ENCODE measurements around the gene DLGAP4.
A peak's percentile ranks its signal among the peaks of the same experiment; 100 is the strongest.

DLGAP4 gene, protein sequence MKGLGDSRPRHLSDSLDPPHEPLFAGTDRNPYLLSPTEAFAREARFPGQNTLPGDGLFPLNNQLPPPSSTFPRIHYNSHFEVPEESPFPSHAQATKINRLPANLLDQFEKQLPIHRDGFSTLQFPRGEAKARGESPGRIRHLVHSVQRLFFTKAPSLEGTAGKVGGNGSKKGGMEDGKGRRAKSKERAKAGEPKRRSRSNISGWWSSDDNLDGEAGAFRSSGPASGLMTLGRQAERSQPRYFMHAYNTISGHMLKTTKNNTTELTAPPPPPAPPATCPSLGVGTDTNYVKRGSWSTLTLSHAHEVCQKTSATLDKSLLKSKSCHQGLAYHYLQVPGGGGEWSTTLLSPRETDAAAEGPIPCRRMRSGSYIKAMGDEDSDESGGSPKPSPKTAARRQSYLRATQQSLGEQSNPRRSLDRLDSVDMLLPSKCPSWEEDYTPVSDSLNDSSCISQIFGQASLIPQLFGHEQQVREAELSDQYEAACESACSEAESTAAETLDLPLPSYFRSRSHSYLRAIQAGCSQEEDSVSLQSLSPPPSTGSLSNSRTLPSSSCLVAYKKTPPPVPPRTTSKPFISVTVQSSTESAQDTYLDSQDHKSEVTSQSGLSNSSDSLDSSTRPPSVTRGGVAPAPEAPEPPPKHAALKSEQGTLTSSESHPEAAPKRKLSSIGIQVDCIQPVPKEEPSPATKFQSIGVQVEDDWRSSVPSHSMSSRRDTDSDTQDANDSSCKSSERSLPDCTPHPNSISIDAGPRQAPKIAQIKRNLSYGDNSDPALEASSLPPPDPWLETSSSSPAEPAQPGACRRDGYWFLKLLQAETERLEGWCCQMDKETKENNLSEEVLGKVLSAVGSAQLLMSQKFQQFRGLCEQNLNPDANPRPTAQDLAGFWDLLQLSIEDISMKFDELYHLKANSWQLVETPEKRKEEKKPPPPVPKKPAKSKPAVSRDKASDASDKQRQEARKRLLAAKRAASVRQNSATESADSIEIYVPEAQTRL

DNA sequence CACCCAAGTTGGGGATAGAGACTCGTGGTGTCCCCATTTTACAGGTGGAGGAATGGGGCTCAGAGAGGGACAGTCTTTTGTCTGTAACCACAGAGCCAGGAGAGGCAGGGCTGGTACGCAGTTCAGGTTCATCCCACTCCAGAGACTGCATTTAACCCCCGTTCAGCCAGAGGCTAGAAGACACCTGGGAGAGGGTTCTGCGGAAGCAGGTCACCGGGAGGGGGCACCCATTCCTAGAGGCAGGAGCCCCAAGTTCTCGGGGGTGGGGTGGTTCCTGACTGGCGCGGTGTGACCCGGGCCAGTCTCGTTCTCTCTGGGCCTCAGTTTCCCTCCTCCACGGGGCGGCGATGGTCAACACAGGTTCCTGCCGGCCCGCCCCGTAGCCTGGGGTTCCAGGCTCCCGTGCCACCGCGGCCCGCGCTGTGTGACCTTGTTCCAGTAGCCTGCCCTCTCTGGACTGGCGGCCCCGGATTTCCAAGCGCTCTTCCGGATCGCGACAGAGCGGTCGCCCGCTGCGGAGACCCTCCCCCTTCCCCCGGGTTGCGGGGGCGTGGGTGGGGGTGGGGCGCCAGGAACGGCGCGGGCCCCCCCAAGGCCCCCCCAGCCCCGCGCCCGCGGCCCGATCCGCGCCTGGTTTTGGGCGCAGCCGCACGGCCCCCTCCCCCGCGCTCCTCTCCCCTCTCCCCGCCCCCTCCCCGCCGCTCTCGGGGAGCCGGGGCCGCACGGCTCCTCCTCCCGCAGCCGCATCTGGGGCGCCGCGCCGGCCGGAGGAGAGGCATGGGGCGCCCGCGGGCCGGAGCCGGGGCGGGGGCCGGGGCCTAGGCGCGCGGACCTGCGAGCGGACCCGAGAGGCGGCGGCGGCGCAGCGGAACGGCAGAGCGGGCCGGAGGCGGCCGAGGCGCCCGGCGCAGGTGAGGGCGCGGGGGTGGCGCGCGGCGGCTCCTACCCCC, at the start of gene DLGAP4:
Gene DLGAP4 (plus strand): TSS at position 738 of the 950 bp plus-strand sequence. CDS start 125,379 bp downstream, outside the sequence.
- no peak for DNase-seq (ENCODE audit: low read depth)

DNA sequence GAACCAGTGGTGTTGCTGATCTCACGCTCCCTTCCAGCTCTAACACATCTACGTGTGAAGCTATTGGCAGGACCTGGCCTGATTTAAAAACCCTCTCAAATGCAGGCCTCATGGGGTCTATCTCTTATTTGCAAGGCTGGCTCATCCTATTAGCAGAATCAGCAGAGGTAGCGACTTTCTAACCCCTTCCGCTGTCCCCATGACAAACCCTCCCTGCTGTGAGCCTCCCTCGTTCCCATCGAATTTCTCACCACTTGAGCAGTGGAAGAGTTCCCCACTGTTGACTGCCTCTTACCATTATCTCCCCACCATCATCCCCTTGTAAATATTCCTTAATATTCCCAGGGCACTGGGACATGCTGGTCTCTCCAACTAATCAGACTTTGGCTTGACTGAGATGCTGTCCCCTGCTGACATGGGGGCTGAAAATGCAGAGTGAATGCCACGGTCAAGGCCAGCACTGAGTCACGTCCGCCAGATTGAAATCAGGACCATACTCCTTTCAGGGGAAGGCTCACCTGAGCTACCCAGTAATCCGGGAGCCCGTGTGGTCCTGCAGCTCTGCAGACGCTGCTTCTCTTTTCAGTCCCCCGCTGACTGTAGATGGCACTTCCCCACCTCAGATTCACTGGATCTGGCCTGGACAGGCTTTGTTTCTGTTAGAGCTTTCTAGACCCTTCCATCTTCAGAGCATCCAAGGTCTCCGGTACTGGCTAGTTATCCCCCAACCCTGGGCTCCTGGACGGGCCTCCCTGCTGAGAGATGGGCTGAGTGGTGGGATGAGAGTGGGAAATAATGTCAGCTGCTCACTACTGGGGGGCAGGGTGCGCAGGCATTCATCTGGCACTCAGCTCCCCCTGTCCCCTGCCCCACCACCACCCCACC, 46.7 kb upstream of the DLGAP4 start:
- no peak for DNase-seq (ENCODE audit: low read depth)

DNA sequence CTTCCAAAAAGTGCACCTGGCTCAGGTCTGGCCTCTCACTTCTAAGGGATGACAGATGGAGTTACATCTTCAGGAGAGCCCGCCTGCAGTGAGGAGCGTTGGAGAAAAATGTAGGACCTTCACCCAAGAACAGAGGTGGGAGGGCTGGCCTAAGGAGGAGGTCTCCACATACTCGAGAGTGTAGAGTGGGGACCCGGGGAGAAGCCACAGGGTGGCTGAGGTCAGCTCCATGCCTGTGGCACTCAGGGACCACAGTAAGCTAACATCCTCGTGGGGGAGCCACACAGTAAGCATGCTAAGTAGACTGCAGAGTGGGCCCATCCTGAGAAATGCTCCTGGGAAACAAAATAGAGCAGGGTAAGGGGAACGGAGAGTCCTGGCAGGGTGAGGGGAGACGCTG, 45.8 kb upstream of the DLGAP4 start:
- DNase-seq (ENCODE audit: low read depth) = no peak

DNA sequence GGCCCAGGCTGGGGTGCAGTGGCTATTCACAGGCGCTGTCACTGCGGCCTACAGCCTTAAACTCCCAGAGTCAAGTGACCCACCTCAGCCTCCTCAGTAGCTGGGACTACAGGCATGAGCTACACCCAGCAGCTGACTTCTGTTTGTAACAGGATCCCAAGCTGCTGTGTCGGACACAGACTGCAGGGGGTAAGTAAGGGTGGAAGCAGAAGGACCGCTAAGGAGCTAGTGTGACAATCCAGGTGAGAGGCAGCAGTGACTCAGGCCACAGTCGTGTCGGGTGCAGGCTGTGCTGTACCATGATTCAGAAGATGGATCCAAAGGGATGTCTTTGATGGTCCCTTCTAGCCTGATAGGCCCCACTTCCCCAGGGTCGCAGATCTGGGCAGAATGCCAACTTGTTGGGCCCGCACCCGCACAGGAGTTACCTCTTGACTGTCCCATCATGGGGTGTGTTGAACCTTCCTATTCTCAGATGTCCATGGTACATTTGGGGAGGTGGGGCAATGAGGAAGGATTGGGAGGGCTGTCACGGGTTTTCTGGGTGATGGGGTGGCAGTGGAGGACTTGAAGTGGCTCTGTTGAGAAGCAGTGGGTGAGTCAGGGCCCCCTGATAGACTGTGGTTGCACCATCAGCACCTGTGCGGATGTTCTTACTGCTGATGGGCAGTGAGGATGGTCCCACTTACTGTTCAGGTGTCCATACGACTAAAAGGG, 44.6 kb upstream of the DLGAP4 start:
- no peak for DNase-seq (ENCODE audit: low read depth)

DNA sequence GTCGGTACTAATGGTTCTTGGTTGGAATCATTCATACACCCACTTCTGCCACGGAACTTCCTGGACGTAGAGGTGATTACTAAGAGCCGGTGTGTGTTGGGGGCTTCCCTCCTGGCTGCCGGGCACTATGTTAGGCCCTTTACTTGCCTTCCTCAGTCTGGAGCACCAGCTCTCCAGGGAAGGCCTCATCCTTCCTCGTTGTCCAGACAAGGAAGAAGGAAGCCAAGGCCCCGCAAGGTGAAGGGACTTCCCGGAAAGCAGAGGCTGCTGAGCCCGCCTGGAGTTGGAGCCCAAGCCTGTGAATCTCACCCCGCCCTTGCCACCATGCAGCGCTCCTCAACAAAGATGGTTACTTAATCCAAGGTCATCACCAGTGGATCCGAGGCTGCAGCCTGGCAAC, 43.7 kb upstream of the DLGAP4 start:
- DNase-seq (ENCODE audit: low read depth) = no peak

DNA sequence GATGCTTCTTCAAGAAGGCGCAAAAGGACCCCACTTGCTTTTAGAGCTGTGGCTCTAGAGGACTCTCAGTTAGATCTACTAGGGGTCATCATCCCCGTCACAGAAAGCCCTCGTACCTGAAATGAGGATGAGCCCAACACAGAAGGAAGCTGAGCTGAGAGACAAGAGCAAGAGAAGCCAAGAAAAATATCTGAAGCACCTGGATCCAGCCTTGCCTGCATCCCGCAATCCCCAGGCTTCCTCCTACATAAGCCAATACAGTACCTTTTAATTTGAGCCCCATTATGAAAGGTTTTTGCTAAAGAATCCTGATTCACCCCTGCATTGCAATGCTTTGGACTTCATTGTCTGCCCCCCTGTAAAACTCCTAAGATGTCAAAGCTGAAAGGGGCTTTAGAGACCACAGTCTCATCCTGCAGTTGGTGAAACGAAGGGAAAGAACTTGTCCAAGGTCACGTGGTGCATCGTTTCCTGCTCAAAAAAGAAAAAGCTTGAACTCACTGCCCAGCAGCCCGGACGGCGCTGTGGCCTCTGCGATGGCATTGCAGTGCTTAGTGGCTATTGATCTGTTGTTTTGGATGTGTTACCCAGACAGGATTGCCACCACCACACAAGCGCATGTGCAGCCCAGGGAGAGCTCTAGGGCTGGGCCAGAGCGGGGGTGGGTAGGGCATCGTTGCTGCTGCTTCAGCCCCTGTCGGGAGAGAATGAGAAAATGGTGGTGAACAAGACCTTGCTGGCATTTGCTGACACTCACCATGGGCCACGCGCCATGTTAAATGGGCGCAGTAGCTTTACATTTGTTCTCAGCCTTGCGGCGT, 41.5 kb upstream of the DLGAP4 start:
- DNase-seq (ENCODE audit: low read depth) = no peak

DNA sequence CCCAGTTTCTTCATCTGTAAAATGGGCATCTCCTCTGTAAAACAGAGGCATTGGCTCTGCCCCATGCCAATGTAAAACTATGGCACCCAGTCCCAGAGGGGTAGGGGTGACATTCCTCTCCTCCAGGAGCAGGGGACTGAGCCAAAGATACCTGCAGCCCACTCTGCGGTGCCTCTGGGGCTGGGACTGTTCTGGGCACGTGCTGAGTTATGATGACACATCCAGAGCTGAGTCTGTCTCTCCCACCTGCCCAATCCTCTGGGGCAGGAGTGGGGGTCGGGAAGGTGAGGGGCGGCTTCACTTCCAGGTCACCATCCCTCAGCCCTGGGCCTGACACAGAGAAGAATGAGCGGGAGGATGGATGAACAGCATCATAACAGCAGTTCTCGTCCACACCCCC, 40.0 kb upstream of the DLGAP4 start:
- no peak for DNase-seq (ENCODE audit: low read depth)

DNA sequence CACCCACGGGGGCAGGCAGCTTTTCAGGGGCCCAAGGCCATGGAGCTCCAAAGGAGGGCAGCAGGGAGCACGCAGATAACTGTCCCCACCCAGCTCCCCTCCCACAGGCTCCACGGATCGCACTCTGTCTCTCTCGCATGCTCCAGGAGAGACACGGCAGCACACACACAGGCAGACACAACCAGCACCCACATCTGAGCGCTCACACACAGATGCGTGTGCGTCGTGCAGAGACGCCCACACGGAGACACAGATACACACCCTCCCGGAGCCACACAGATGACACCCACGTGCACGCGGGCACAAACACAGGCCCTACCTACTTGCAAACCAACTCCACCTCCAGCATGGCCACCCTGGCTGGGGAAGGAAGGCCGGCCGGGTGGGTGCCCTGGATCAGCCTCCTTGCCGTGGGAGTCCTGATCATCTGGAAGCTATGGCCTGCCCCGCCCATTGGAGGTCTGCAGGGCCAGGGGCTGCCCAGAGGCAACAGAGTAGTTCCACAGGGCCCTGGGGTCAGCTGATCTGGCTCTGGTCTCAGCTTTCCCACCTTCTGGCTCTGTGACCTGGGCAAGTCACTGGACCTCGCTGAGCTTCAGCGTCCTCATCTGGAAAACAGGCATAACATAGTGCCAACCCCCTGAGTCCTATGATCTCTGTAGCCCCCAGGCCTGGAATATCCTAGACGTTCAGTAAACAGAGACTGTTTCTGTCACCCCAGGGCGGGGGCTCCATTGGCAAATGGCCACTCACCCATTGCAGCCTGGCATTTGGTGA, 38.3 kb upstream of the DLGAP4 start:
- no peak for DNase-seq (ENCODE audit: low read depth)

DNA sequence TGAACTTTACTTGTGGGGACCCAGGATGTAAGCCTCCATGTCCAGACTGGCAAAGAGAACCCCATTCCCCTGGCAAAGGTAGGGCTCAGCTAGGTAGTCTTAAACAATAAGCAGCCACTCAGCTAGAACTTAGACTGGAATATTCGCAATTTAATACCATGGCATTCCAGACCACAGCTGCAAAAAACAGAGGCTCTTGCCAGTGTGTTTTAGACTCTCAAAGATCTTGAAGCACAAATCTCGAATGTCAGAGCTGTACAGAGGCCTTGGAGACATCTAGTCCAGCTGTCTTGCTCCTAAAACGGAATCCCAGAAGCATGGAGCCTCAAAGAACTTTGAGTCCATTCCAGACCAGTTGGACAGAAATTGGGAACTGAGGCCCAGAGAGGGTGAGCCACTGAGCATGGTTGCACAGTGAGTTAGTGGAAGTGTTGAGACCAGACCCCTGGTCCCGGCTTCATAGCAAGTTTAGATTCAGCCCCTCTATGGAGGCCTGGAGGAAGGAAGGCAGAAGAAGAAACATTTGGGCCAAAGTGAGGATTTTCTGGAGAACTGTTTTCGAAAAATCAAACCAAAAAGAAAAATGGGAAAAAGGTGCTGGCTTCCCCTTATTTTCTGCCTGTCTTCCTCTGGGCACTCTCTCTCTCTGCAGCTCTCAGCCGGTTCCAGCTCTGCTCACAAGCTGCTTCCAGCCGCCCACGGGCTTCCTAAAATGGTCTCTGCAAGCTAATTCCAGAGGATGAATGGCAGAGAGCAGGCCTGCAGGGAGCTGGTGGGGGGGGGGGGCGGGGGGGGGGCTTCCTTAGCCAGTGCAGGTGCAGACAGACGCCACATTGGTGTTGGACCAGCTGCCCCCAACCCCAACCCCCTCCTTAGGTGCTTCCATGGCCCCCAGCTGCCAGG, 37.4 kb upstream of the DLGAP4 start:
- DNase-seq (ENCODE audit: low read depth) = no peak

DNA sequence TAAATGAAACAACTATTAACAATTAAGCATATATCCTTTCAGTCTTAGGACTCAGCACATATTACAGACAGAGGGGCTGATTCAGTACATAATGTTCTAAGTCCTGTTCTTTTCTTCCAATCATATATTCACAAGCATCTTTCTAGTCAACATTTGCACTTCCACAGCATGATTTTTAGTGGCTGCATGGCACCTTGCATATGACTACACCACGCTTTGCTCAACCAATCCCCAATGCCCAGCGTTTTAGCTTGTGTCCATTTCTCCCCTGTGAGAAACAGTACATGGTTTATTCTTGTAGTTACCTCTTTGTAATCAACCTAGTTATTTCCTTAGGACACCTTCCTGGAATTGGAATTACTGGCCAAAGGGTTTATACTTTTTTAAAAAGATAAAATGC, 36.6 kb upstream of the DLGAP4 start:
- no peak for DNase-seq (ENCODE audit: low read depth)

DNA sequence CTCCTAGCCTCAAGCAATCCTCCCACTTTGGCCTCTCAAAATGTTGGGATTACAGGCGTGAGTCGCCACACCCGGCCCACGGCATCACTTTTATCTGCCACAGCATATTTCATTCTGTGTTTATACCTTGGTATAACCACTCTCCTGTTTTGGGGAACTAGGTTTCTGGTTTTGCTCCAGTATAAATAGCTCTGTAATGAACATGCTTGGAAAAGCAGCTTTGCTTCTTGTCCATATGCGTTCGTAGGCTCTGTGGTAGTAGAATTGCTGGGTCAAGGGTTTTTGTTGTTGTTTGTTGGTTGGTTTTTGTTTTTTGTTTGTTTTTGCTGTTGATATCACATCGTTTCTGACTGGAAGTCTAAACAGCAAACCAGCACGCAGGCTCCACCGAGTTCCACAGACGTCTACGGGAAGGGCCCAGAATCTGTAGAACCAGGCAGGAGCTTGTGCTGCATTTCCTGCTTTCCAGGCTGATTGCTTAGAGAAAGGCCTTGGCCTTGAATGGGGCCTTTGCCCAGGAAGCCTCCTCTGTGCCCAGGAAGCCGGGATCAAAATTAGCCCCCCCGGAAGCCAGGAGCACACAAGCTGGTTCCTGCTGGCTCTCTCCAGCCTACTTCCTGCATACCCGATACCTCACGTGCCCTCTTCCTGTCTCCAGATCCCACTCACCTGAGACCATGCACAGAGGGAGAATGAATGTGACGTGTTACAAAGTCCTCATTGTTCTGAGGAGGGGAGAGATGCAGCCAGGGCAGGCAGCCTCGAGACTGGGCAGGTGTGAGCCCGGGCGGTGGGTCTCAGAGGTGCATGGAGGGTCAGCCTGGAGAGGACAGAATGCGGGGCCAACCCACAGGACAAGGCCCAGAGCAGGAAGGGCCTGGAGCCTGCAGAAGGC, 35.1 kb upstream of the DLGAP4 start:
- DNase-seq (ENCODE audit: low read depth) = no peak

DNA sequence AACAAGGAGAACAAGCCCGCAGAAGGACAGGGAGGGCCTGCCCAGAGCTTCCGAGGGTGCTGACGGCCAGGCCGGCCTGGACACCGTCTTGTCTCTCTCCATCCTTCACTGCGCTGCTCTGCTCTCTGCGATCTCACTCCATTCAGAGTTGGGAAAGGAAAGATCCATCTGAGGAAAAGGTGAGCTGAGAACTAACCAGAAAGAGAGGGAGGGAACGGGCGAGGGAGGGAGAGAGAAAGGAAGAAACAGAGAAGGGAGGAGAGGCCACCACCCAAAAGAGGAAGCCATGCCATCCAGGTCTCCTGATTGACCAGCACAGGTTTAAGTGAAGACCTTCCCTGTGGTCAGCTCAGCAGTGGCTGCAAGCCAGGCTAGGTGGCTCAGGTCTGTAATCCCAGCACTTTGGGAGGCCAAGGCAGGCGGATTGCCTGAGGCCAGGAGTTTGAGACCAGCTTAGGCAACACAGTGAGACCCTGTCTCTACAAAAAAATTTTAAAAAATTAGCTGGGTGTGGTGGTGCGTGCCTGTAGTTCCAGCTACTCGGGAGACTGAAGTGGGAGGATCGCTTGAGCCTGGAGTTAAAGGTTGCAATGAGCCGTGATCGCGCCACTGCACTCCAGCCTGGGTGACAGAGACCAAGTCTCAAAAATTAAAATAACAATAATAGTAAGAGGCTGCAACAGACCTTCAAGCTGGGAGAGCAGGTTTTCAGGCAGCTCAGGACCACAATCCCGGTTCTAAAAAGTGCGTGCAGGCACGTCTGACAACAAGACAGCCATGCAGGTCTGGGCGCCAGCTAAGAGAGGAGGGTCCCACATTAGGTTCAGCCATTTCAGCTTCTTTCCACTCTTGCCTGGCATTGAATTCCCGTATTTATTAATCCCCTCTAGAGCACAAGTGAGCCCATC, 34.2 kb upstream of the DLGAP4 start:
- no peak for DNase-seq (ENCODE audit: low read depth)

DNA sequence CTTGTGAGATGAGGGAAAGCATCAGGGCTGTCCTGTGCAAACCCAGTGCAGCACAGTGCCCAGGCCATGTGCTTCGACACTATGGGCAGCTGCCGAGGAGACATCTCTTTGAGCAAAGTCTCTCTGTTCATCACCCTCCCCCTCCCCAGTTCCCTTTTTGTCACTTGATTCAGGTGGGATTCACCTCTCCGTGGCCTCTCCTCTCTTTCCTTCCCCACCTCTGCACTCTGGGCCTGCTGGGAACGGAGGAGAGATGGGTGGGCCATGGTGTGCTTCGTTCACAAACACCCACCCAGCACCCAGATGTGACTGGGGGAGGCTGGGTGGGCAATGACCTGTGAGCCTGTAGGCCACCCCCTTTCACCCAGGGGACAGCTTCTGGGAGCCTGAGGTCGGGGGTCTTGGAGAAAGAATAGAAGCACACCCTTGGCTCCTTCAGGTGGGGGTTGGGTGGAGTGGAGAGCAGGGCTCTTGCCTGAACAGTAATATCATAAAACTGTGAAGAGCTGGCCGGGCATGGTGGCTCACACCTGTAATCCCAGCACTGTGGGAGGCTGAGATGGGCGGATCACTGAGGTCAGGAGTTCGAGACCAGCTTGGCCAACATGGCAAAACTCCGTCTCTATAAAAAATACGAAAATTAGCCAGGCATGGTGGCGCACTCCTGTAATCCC, 33.5 kb upstream of the DLGAP4 start:
- DNase-seq (ENCODE audit: low read depth) = no peak

DNA sequence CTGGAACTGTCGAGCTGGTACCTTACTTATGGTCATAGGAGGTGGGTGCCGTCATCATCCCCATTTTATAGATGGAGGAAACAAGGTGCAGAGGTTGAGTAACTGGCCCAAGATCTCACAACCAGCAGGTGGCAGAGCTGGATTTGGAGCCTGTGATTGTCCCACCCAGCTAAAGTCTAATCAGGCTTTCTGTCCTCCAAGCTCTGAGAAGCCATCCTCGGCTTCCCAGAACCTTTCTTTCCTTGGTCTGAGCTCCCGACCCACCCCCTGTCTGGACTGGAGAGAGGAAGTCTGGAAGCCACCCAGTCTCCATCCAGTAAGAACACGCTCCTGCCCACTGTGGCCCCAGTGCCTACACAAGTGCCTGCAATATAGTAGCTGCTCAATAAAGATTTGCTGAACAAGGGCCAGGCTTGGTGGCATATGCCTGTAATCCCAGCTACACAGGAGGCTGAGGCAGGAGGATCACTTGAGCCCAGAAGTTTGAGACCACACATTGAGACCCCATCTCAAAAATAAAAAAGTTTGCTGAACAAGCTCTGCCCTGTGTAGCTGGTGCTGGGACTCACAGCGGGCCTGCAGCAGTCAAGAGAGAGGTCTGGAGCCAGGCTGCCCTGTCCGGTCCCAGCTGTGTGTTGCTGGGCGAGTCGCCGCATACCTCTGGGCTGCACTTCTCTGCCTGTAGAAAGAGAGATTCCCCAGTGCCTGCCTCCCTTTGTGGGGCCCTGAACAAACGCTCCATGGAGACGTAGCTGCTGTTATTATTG, 32.5 kb upstream of the DLGAP4 start:
- peak; percentile 1 for DNase-seq (ENCODE audit: low read depth)
